WTC11 (cell line): Measurements from ENCODE around the gene ZDHHC8.

Experiments
- CREB1 ChIP-seq: sonication (generic); formaldehyde crosslinking; IDR thresholded peaks from 2 replicates; pipeline ENCODE4 v1.8.0; 2023; ENCODE audit warnings: mild to moderate bottlenecking, missing genetic modification reagents
- CTCF ChIP-seq: fragments of 200-600 bp; IDR thresholded peaks from 2 replicates; pipeline ENCODE4 v1.8.0; 2022; ENCODE audit warnings: antibody characterized with exemption
- IRF2 ChIP-seq: sonication (generic); formaldehyde crosslinking; IDR thresholded peaks from 2 replicates; pipeline ENCODE4 v1.8.0; 2022; ENCODE audit warnings: low read depth, missing genetic modification reagents, borderline replicate concordance
- KAT7 ChIP-seq: sonication (generic); formaldehyde crosslinking; IDR thresholded peaks from 2 replicates; pipeline ENCODE4 v1.8.1; 2023; ENCODE audit warnings: missing genetic modification reagents, mild to moderate bottlenecking, borderline replicate concordance
- NFYB ChIP-seq: sonication (generic); formaldehyde crosslinking; conservative IDR thresholded peaks from 2 replicates; pipeline ENCODE4 v1.8.0; 2022; ENCODE audit warnings: low read depth, missing genetic modification reagents
- STAT6 ChIP-seq: sonication (generic); formaldehyde crosslinking; conservative IDR thresholded peaks from 2 replicates; pipeline ENCODE4 v1.8.1; 2023; ENCODE audit warnings: mild to moderate bottlenecking, low read depth, missing genetic modification reagents, moderate library complexity
- ZNF396 ChIP-seq: fragments of 250-450 bp; sonication (Bioruptor Pico); IDR thresholded peaks from 2 replicates; pipeline ENCODE4 v1.8.0; 2021; ENCODE audit warnings: mild to moderate bottlenecking, moderate library complexity, borderline replicate concordance
- TF ChIP-seq, protein P1 (sequence below): sonication (generic); formaldehyde crosslinking; conservative IDR thresholded peaks from 2 replicates; pipeline ENCODE4 v1.8.1; 2022; ENCODE audit warnings: mild to moderate bottlenecking, missing genetic modification reagents

DNA sequence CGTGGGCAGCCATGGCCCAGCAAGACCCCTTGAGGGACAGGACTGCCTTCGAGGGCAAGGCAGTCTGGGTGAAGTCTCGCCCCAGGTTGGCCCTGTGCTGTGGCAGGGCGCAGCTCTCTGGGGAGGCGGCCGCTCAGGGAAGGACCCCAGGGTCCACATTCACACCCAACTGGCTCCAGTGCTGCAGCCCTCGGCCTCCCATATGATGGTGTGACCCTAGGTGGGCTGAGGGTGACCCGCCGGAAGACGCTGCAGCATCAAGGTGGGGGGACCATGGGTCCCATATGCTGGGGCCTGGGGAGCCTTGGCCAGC, 47.3 kb downstream of the ZDHHC8 start:
- TF ChIP-seq CREB1 (no peak), CTCF (no peak), STAT6 (no peak), NFYB (CRISPR knock-in tag) (no peak), ZNF396 (CRISPR knock-in tag) (no peak), KAT7 (CRISPR knock-in tag) (no peak), IRF2 (CRISPR knock-in tag) (no peak)
- TF ChIP-seq, protein P1, sequence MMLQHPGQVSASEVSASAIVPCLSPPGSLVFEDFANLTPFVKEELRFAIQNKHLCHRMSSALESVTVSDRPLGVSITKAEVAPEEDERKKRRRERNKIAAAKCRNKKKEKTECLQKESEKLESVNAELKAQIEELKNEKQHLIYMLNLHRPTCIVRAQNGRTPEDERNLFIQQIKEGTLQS (CRISPR knock-in tag): no peak
